SU-DHL-6 (cell line): Measurements from ENCODE around the gene ZMIZ1.

Experiments used
- H2AFZ ChIP-seq: fragments of 200-600 bp; sonication (generic); 2 replicates; pipeline ENCODE4 v1.6.1; 2014; ENCODE audit warnings: low read depth, mild to moderate bottlenecking, moderate library complexity, mixed read lengths, antibody characterized with exemption, low read length; ENCODE audit not compliant: severe bottlenecking
- H3F3A ChIP-seq: fragments of 200-600 bp; shearing (Covaris generic); 2 replicates; pipeline ENCODE4 v1.6.0; 2016; ENCODE audit warnings: antibody characterized with exemption, mild to moderate bottlenecking; ENCODE audit not compliant: insufficient read depth
- H3K27ac ChIP-seq: fragments of 200-600 bp; sonication (generic); 2 replicates; pipeline ENCODE4 v1.5.1; 2016; ENCODE audit warnings: low read depth, mild to moderate bottlenecking, low read length, moderate library complexity, mixed read lengths
- H3K27me3 ChIP-seq: fragments of 200-600 bp; sonication (generic), shearing (Covaris generic); 2 replicates; pipeline ENCODE4 v1.6.0; 2014; ENCODE audit warnings: mild to moderate bottlenecking, low read length
- H3K36me3 ChIP-seq: fragments of 200-600 bp; sonication (generic); 2 replicates; pipeline ENCODE4 v1.6.1; 2014; ENCODE audit warnings: mild to moderate bottlenecking, low read length, mixed read lengths
- H3K4me2 ChIP-seq: fragments of 300-600, 200-600 bp; shearing (Covaris generic), sonication (generic); 2 replicates; pipeline ENCODE4 v1.6.0; 2014; ENCODE audit warnings: low read length, low read depth, mild to moderate bottlenecking; ENCODE audit not compliant: poor library complexity, severe bottlenecking
- H3K4me3 ChIP-seq: fragments of 200-600 bp; sonication (generic); 2 replicates; pipeline ENCODE4 v1.5.1; 2014; ENCODE audit warnings: antibody characterized with exemption, low read length, mild to moderate bottlenecking, mixed read lengths; ENCODE audit not compliant: insufficient read depth, poor library complexity, severe bottlenecking
- H3K79me2 ChIP-seq: fragments of 200-600 bp; sonication (generic); 2 replicates; pipeline ENCODE4 v1.6.1; 2014; ENCODE audit warnings: mild to moderate bottlenecking, low read length, moderate library complexity; ENCODE audit not compliant: insufficient read depth
- H3K9ac ChIP-seq: fragments of 200-600 bp; sonication (generic); 2 replicates; pipeline ENCODE4 v1.7.0; 2014; ENCODE audit warnings: mild to moderate bottlenecking, low read length
- H3K9me2 ChIP-seq: fragments of 200-600 bp; sonication (generic); replicated peaks from 2 replicates; pipeline ENCODE4 v1.6.1; 2014; ENCODE audit warnings: low read length; ENCODE audit not compliant: insufficient read depth
- H3K9me3 ChIP-seq: fragments of 200-600 bp; sonication (generic); 2 replicates; pipeline ENCODE4 v1.6.1; 2014; ENCODE audit warnings: low read length, mixed read lengths; ENCODE audit not compliant: insufficient read depth
- H4K20me1 ChIP-seq: fragments of 200-600 bp; sonication (generic); 2 replicates; pipeline ENCODE4 v1.6.1; 2014; ENCODE audit warnings: low read depth, mild to moderate bottlenecking, antibody characterized with exemption, low read length, moderate library complexity, mixed read lengths
- EZH2phosphoT487 ChIP-seq: fragments of 200-600 bp; sonication (generic), shearing (Covaris generic); conservative IDR thresholded peaks from 2 replicates; pipeline ENCODE4 v1.6.1; 2018; ENCODE audit warnings: mild to moderate bottlenecking, antibody characterized with exemption, low read length, moderate library complexity, mixed read lengths
- TF ChIP-seq, protein P1 (sequence below): fragments of 200-600 bp; sonication (generic); IDR thresholded peaks from one replicate; pipeline ENCODE4 v1.5.1; 2017; ENCODE audit warnings: antibody characterized with exemption, mild to moderate bottlenecking, low read length, moderate library complexity; ENCODE audit not compliant: insufficient read depth, poor library complexity, severe bottlenecking

The ZMIZ1 gene

DNA sequence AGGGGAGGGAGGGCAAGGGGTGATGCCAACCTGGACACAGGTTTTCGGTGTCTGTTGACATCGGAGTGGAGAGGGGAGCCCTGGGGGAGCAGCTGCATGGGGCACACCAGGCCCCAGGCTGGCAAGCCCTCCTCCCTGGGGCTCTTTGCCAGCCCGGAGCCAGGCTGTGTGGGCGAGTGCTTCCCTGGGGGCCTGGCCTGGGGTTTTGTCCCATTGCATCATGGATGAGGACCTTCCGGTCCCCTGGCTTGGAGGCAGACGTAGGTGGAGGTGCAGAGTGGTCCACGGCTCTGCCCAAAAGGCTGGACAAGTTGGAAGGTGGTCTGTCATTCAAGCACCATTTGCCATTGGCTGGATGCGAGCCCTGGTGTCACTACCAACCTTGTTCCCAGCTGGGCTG lies 34.8 kb downstream of the ZMIZ1 start:
- Histone ChIP-seq H3K27ac (no peak overlapping the region), H3K9ac (no peak overlapping the region), H3K36me3 (no peaks in the 10 kb centered on the region), H2AFZ (no peak overlapping the region), H3K4me2 (no peak overlapping the region), H3F3A (no peaks in the 10 kb centered on the region), H3K9me2 (no peaks in the 10 kb centered on the region), H3K9me3 (no peaks in the 10 kb centered on the region), H3K79me2 (no peaks in the 10 kb centered on the region), H3K27me3 (no peaks in the 10 kb centered on the region), H3K4me3 (no peak overlapping the region), H4K20me1 (no peaks in the 10 kb centered on the region)
- TF ChIP-seq EZH2phosphoT487, result no peak
- TF ChIP-seq, protein P1, sequence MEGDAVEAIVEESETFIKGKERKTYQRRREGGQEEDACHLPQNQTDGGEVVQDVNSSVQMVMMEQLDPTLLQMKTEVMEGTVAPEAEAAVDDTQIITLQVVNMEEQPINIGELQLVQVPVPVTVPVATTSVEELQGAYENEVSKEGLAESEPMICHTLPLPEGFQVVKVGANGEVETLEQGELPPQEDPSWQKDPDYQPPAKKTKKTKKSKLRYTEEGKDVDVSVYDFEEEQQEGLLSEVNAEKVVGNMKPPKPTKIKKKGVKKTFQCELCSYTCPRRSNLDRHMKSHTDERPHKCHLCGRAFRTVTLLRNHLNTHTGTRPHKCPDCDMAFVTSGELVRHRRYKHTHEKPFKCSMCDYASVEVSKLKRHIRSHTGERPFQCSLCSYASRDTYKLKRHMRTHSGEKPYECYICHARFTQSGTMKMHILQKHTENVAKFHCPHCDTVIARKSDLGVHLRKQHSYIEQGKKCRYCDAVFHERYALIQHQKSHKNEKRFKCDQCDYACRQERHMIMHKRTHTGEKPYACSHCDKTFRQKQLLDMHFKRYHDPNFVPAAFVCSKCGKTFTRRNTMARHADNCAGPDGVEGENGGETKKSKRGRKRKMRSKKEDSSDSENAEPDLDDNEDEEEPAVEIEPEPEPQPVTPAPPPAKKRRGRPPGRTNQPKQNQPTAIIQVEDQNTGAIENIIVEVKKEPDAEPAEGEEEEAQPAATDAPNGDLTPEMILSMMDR, result no peak

DNA sequence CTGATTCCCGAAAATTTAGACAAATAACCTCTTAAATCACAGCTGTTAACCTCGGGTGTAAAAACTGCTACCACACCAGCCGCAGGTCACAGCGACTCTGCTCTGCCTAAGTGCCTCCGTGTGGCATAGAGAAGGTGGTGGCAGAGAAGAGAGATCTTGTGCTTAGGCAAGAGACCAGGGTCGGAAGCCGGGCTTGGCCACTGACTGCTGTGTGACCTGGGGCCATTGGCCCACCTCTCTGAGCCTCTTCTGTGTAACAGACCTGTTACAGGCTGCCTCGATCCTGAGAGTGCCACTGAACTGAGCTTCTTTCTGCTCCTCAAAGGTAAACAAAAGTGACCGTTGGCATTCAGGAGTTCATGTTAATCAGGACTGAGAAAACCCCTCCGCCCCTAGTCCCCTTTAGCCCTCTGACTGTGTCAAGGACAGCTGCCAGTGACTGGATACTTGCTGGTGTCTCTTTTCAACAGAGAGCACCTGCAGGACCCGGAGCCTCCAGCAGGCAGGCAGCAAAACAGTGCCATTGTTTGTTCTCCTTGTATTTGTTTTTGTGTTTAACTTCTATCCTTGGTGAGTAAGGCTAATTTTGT lies 36.5 kb downstream of the ZMIZ1 start:
- Histone ChIP-seq H4K20me1 (no peaks in the 10 kb centered on the region), H3K27me3 (no peaks in the 10 kb centered on the region), H3K9ac (no peak overlapping the region), H3K4me3 (no peak overlapping the region), H2AFZ (no peak overlapping the region), H3K9me3 (no peaks in the 10 kb centered on the region), H3K79me2 (no peaks in the 10 kb centered on the region), H3F3A (no peaks in the 10 kb centered on the region), H3K4me2 (no peak overlapping the region), H3K36me3 (no peaks in the 10 kb centered on the region), H3K27ac (no peak overlapping the region), H3K9me2 (no peaks in the 10 kb centered on the region)
- TF ChIP-seq EZH2phosphoT487, result no peak
- TF ChIP-seq, protein P1, result no peak

GRCh38 chr10:79105818-79106217 lies 37.1 kb downstream of the ZMIZ1 start:
- Histone ChIP-seq H4K20me1 (no peaks in the 10 kb centered on the region), H3K4me2 (no peak overlapping the region), H3K9me3 (no peaks in the 10 kb centered on the region), H3K27ac (no peak overlapping the region), H3K9me2 (no peaks in the 10 kb centered on the region), H3F3A (no peaks in the 10 kb centered on the region), H2AFZ (no peak overlapping the region), H3K9ac (no peak overlapping the region), H3K79me2 (no peaks in the 10 kb centered on the region), H3K4me3 (no peak overlapping the region), H3K36me3 (no peaks in the 10 kb centered on the region), H3K27me3 (no peaks in the 10 kb centered on the region)
- TF ChIP-seq EZH2phosphoT487, result no peak
- TF ChIP-seq, protein P1, result no peak
